Liver (tissue), 3 donors: Measurements from ENCODE around the gene CTXN1.

ENCODE experiments used
- EGR1 ChIP-seq, 2 donors: IDR thresholded peaks; 2 replicates each; pipeline ENCODE4 v1.6.1; 2016 to 2018; ENCODE audit warnings: antibody characterized with exemption in 2 of 2, low read depth in 2 of 2
- JUND ChIP-seq, 2 donors: IDR thresholded peaks; 2 replicates each; pipeline ENCODE4 v1.6.1; 2016; ENCODE audit warnings: antibody characterized with exemption in 2 of 2
- TAF1 ChIP-seq: conservative IDR thresholded peaks from 2 replicates; pipeline ENCODE4 v1.6.1; 2016; ENCODE audit warnings: antibody characterized with exemption, mild to moderate bottlenecking
- TF ChIP-seq, protein P1 (sequence below): fragments of 150-350 bp; IDR thresholded peaks from 2 replicates; pipeline ENCODE4 v1.5.1; 2017; ENCODE audit warnings: improper control_type of control experiment, low read depth, low read length; ENCODE audit not compliant: missing input control
- donor health status: healthy.
- donor health status: healthy.

DNA sequence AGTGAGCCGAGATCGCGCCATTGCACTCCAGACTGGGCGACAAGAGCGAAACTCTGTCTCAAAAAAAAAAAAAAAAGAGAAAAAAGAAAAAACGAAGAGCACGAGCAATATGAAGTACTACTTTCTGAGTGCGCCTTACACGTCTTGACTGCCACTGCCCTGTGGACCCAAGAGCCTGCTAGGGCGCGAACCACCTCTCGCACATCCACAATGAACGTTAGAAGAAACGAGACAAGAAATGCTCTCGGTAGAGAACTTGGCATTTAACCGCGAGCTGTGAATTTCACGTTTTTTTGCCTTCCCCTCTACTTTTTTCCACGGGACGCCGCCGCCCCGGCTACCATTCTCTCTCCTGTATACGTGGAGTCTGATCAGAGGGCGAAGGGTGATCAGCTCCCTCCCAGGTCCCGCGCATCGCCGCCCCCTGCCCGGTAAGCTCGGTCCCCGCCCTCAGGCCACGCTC lies 17.1 kb upstream of the CTXN1 start:
- TF ChIP-seq, protein P1, sequence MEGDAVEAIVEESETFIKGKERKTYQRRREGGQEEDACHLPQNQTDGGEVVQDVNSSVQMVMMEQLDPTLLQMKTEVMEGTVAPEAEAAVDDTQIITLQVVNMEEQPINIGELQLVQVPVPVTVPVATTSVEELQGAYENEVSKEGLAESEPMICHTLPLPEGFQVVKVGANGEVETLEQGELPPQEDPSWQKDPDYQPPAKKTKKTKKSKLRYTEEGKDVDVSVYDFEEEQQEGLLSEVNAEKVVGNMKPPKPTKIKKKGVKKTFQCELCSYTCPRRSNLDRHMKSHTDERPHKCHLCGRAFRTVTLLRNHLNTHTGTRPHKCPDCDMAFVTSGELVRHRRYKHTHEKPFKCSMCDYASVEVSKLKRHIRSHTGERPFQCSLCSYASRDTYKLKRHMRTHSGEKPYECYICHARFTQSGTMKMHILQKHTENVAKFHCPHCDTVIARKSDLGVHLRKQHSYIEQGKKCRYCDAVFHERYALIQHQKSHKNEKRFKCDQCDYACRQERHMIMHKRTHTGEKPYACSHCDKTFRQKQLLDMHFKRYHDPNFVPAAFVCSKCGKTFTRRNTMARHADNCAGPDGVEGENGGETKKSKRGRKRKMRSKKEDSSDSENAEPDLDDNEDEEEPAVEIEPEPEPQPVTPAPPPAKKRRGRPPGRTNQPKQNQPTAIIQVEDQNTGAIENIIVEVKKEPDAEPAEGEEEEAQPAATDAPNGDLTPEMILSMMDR, result no peak
- TF ChIP-seq TAF1, result peak; percentile 34
- no peak for TF ChIP-seq EGR1 (IDR thresholded peaks at IDR 0.05; ENCODE audit: low read depth in 2 of 2)
- TF ChIP-seq JUND (IDR thresholded peaks at IDR 0.05), result no peak
